Fibroblast of the aortic adventitia (primary cell): ENCODE measurements around the gene PTPA. TPM values are rescaled to one million over a fixed set of nuclear protein-coding genes. Genes with fewer than 3 reads are reported as not detected.

Experiments
- DNase-seq: peaks from one replicate; pipeline ENCODE4 v3.0.0-alpha.2; 2010; ENCODE audit warnings: low read depth
- H3K4me3 ChIP-seq: 2 replicates; pipeline ENCODE4 v1.5.1; 2011; ENCODE audit warnings: low read depth, mild to moderate bottlenecking, control low read depth, low read length, moderate library complexity
- total RNA-seq: library from RNA; depleted of rRNA; stranded (reverse); fragments of >200 nt; gene quantifications from 2 replicates; pipeline ENCODE4 v1.2.3, GENCODE V29; 2012; ENCODE audit warnings: low replicate concordance
- TF ChIP-seq, protein P1 (sequence below): IDR thresholded peaks from 2 replicates; pipeline ENCODE4 v1.5.1; 2011; ENCODE audit warnings: mild to moderate bottlenecking, low read length, control low read depth, inconsistent platforms; ENCODE audit not compliant: insufficient read depth

The PTPA gene
- total RNA-seq, 1 donor, result 91.5 TPM

- no peak overlapping the region for H3K4me3 ChIP-seq
- TF ChIP-seq, protein P1, sequence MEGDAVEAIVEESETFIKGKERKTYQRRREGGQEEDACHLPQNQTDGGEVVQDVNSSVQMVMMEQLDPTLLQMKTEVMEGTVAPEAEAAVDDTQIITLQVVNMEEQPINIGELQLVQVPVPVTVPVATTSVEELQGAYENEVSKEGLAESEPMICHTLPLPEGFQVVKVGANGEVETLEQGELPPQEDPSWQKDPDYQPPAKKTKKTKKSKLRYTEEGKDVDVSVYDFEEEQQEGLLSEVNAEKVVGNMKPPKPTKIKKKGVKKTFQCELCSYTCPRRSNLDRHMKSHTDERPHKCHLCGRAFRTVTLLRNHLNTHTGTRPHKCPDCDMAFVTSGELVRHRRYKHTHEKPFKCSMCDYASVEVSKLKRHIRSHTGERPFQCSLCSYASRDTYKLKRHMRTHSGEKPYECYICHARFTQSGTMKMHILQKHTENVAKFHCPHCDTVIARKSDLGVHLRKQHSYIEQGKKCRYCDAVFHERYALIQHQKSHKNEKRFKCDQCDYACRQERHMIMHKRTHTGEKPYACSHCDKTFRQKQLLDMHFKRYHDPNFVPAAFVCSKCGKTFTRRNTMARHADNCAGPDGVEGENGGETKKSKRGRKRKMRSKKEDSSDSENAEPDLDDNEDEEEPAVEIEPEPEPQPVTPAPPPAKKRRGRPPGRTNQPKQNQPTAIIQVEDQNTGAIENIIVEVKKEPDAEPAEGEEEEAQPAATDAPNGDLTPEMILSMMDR, result no peak
- no peak for DNase-seq
Observed at GRCh38 chr9:129149442-129149841, 38.2 kb downstream of the PTPA start.

DNA sequence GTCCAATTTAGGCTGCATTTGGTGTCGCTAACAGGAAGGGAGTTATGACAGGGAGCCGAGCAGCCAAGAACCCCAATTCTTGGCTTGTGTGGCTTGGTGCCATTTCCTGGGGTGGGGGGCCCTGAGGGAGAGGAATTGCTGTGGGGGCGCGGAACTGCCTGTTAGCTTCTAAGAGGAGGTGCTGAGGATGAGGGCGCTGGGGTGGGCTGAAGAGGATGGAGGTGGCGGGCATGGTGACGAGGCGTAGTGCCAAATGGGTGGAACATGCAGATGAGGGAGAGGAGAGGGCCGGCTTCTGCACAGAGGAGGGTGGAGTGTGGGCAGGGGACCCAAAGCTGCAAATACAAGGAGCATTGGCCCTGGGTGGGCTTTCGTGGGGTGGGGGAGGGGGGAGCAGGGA, 38.9 kb downstream of the PTPA start:
- H3K4me3 ChIP-seq, result no peak overlapping the region
- no peak for DNase-seq
- TF ChIP-seq, protein P1, result no peak

GRCh38 chr9:129150672-129151211, 39.5 kb downstream of the PTPA start:
- DNase-seq, result no peak
- TF ChIP-seq, protein P1, result no peak
- H3K4me3 ChIP-seq, result no peak overlapping the region

DNA sequence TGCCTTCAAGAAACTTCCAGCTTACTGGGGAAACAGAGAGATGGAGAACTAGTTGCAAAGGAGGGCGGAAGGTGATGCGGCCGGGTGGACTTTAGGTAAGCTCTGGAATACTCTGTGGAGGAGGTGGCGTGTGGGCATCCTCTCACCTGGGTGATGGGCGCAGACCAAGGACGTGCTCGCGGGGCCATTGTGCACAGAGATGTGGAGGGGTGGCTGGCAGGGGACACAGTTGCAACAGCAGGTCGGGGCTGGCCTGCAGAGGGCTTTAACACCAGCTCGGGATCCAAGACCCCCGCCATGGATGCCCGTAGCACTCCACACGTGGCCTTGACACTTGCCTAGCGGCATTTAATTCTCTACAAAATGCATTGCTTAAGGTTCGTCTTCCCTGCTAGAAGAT, 40.3 kb downstream of the PTPA start:
- no peak overlapping the region for H3K4me3 ChIP-seq
- TF ChIP-seq, protein P1, result no peak
- no peak for DNase-seq

DNA sequence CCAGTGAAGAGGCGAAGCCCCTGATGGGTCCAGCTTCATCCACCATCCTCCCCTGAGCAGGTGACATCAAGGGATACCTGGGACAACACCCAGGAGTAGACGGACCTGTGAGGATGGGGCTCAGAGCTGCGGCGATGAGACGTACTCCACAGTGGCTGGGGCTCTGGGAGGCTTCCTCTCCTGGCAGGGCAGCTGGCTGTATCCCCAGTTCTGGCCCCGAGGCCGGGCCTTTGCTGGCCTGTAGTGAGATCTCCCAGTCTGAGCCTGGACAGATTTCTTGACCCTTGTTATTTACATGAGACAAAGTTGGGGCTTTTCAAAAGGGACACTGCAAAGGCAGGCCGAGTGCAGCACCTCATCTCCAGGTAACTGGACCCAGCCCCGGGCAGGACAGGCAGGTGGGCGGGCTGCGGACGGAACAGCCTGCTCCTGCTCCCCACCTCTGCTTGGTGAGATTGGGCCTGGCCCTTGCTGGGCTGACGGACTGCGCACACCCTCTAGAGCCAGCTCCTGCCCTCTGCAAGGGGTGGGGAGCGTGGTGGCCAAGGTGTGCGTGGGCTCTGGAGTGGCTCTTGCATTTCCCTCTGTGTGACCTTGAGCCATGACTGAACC, 43.8 kb downstream of the PTPA start:
- no peak for DNase-seq
- TF ChIP-seq, protein P1, result no peak
- H3K4me3 ChIP-seq, result no peak overlapping the region

DNA sequence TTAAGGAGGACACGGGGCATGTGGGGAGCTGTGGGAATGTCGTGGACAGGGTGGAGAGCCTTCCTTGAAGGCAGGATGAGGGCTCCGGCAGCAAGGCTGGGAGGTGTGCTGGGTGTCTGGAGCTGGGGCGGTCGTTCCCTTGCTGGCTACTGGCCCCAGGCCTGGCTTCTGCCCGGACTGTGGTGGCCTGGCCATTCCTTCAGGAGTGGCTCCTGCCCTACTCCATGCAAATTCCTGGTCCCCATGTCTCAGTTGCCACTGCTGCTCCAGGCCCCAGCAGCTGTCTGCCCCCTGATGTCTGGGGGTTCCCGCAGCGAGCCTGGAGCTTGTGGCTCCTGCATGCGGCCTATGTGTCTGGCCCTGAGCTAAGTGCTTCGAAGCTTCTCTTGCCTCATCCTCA, 44.9 kb downstream of the PTPA start:
- TF ChIP-seq, protein P1, result no peak
- H3K4me3 ChIP-seq, result no peak overlapping the region
- no peak for DNase-seq
